ENCODE results near the gene GLS. TPM values are rescaled to one million over a fixed set of nuclear protein-coding genes. Genes with fewer than 3 reads are reported as not detected.

GLS gene
- total and polyA plus RNA-seq, 4 donors, result 31.1 to 318 (median 104) TPM

DNA sequence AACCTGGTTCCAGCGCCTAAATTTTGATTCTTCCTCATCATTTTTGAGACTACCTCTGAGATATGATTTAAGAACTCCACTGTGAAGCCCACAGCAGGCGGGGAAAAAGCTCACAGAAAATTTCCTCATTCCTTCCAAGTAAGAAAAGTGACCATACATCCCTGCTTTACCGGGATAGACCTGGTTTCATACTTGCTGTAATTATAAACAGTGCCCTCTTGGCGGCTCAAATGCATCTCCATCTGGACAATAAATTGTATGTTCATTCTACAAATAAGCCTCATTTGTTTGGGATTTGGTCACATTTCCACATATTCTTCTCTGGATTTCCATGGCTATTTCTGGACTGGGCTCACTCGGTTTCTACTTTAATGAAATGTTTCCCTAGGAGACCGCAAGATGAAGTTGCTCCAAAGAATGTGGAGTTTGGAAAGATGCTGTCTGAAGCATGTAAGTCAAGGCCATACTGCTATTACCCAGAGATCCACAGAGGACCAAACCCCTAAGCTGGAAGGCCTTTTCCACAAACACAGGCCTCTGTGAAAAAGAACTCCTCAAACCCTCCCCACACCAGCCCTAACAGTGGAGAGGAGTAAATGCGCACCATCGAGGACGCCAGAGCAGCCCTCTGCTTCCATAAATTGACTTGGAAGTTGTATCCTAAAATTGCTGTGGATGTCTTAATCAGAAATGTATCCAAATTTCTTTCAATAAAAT, 119.5 kb downstream of the GLS start:
- WGBS, 2 donors, result 90 to 91% methylated on average over 9 of the region's 9 CpGs
- DNase-seq, result no peak

GRCh38 chr2:191001032-191001431, 120.4 kb downstream of the GLS start:
- Histone ChIP-seq H3K27ac (ENCODE audit: low read depth in 1 of 2, low read length in 1 of 2) (no peak overlapping the region), H3K9me3 (ENCODE audit: control insufficient read depth in 4 of 4, insufficient read depth in 3 of 4, low read length in 3 of 4) (peaks cover 0 to 4% (median 0%) of the 10 kb centered on the region in 4 donors), H3K36me3 (ENCODE audit: control insufficient read depth in 4 of 4, insufficient read depth in 4 of 4, low read length in 4 of 4) (peaks cover 45 to 67% (median 56%) of the 10 kb centered on the region in 4 donors), H3K4me1 (ENCODE audit: control insufficient read depth in 5 of 5, insufficient read depth in 5 of 5, low read length in 5 of 5) (peaks cover 0 to 1% (median 0%) of the 10 kb centered on the region in 5 donors), H3K27me3 (ENCODE audit: control insufficient read depth in 3 of 3, insufficient read depth in 3 of 3, low read length in 2 of 3) (no peaks in the 10 kb centered on the region), H3K9ac (ENCODE audit: insufficient read depth in 1 of 2, low read length in 2 of 2) (no peak overlapping the region), H3K4me3 (no peak overlapping the region)
- 58 to 78% methylated on average over 2 of the region's 2 CpGs for WGBS, 2 donors
- TF ChIP-seq, protein P1, sequence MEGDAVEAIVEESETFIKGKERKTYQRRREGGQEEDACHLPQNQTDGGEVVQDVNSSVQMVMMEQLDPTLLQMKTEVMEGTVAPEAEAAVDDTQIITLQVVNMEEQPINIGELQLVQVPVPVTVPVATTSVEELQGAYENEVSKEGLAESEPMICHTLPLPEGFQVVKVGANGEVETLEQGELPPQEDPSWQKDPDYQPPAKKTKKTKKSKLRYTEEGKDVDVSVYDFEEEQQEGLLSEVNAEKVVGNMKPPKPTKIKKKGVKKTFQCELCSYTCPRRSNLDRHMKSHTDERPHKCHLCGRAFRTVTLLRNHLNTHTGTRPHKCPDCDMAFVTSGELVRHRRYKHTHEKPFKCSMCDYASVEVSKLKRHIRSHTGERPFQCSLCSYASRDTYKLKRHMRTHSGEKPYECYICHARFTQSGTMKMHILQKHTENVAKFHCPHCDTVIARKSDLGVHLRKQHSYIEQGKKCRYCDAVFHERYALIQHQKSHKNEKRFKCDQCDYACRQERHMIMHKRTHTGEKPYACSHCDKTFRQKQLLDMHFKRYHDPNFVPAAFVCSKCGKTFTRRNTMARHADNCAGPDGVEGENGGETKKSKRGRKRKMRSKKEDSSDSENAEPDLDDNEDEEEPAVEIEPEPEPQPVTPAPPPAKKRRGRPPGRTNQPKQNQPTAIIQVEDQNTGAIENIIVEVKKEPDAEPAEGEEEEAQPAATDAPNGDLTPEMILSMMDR (IDR thresholded peaks at IDR 0.05; ENCODE audit: control extremely low read depth, extremely low read depth), result no peak
- DNase-seq (no peak), ATAC-seq (ENCODE audit: insufficient read depth, low FRiP score) (no peak)

More for the DNA sequence above, 119.5 kb downstream of the GLS start:
- peaks cover 0 to 4% (median 0%) of the 10 kb centered on the region in 4 donors for H3K9me3 ChIP-seq (ENCODE audit: control insufficient read depth in 4 of 4, insufficient read depth in 3 of 4, low read length in 3 of 4)
- no peak for ATAC-seq (ENCODE audit: insufficient read depth, low FRiP score)
- no peak overlapping the region for H3K27ac ChIP-seq (ENCODE audit: low read depth in 1 of 2, low read length in 1 of 2)
- H3K4me1 ChIP-seq (ENCODE audit: control insufficient read depth in 5 of 5, insufficient read depth in 5 of 5, low read length in 5 of 5), result peaks cover 0 to 1% (median 0%) of the 10 kb centered on the region in 5 donors
- no peak overlapping the region for H3K9ac ChIP-seq (ENCODE audit: insufficient read depth in 1 of 2, low read length in 2 of 2)
- H3K4me3 ChIP-seq, result no peak overlapping the region
- peaks cover 44 to 60% (median 51%) of the 10 kb centered on the region in 4 donors for H3K36me3 ChIP-seq (ENCODE audit: control insufficient read depth in 4 of 4, insufficient read depth in 4 of 4, low read length in 4 of 4)
- no peaks in the 10 kb centered on the region for H3K27me3 ChIP-seq (ENCODE audit: control insufficient read depth in 3 of 3, insufficient read depth in 3 of 3, low read length in 2 of 3)
- TF ChIP-seq, protein P1 (IDR thresholded peaks at IDR 0.05; ENCODE audit: control extremely low read depth, extremely low read depth), result no peak

DNA sequence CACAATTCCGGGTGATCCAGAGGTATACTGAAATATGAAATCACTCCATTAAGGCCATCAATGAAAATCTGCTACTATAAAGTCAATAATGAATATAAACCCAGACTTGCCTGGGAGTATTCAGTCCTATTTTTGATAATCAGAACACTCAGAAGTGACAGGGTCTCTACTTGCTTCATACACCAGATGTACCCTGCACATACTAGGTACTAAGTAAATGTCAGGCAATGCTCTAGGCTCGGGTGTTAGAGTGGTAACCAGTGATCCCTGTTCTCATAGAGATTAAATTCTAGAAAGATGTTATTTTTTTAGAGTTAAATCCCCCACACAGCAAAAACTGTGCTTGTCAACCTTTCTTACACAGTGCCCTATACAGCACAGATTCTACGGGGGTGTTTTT, 121.0 kb downstream of the GLS start:
- WGBS, 2 donors, result 88% methylated on average over 3 of the region's 3 CpGs
- H3K9ac ChIP-seq (ENCODE audit: insufficient read depth in 1 of 2, low read length in 2 of 2), result no peak overlapping the region
- H3K4me3 ChIP-seq, result no peak overlapping the region
- no peak overlapping the region for H3K27ac ChIP-seq (ENCODE audit: low read depth in 1 of 2, low read length in 1 of 2)
- TF ChIP-seq, protein P1 (IDR thresholded peaks at IDR 0.05; ENCODE audit: control extremely low read depth, extremely low read depth), result no peak
- no peak for ATAC-seq (ENCODE audit: insufficient read depth, low FRiP score)
- H3K9me3 ChIP-seq (ENCODE audit: control insufficient read depth in 4 of 4, insufficient read depth in 3 of 4, low read length in 3 of 4), result peaks cover 0 to 4% (median 0%) of the 10 kb centered on the region in 4 donors
- H3K4me1 ChIP-seq (ENCODE audit: control insufficient read depth in 5 of 5, insufficient read depth in 5 of 5, low read length in 5 of 5), result peaks cover 0 to 1% (median 0%) of the 10 kb centered on the region in 5 donors
- no peaks in the 10 kb centered on the region for H3K27me3 ChIP-seq (ENCODE audit: control insufficient read depth in 3 of 3, insufficient read depth in 3 of 3, low read length in 2 of 3)
- peaks cover 45 to 71% (median 60%) of the 10 kb centered on the region in 4 donors for H3K36me3 ChIP-seq (ENCODE audit: control insufficient read depth in 4 of 4, insufficient read depth in 4 of 4, low read length in 4 of 4)
- no peak for DNase-seq

Measured in lung (tissue), 12 donors.